Activated T-cell treated with anti-CD3 and anti-CD28 coated beads, Interleukin-2, amount 50 U/mL, for 24 hours (primary cell): ENCODE results near the gene TRIM63.

Source experiments
- DNase-seq: peaks from one replicate; pipeline ENCODE4 v3.0.0-alpha.2; 2020
- H3K27ac Mint-ChIP-seq: 2 replicates; pipeline ENCODE4 v1.8.0; 2020; ENCODE audit warnings: mild to moderate bottlenecking, mixed read lengths
- H3K27me3 Mint-ChIP-seq: 2 replicates; pipeline ENCODE4 v1.8.0; 2020; ENCODE audit warnings: mixed read lengths
- H3K36me3 Mint-ChIP-seq: 2 replicates; pipeline ENCODE4 v1.8.0; 2020; ENCODE audit warnings: low read depth, mixed read lengths
- H3K4me1 Mint-ChIP-seq: 2 replicates; pipeline ENCODE4 v1.8.0; 2020; ENCODE audit warnings: low read depth, mixed read lengths
- H3K4me3 Mint-ChIP-seq: 2 replicates; pipeline ENCODE4 v1.8.0; 2020; ENCODE audit warnings: mild to moderate bottlenecking, moderate library complexity, mixed read lengths
- H3K9me3 Mint-ChIP-seq: 2 replicates; pipeline ENCODE4 v1.8.0; 2020; ENCODE audit warnings: mixed read lengths

TRIM63 gene

GRCh38 chr1:26015358-26015757, 52.1 kb downstream of the TRIM63 start:
- Mint-ChIP-seq H3K4me3 (no peak overlapping the region), H3K27me3 (no peaks in the 10 kb centered on the region), H3K36me3 (no peaks in the 10 kb centered on the region), H3K9me3 (no peaks in the 10 kb centered on the region), H3K4me1 (peaks cover 18% of the 10 kb centered on the region), H3K27ac (no peak overlapping the region)
- no peak for DNase-seq

- H3K27me3 Mint-ChIP-seq: no peaks in the 10 kb centered on the region
- no peak for DNase-seq
- H3K27ac Mint-ChIP-seq: no peak overlapping the region
- peaks cover 11% of the 10 kb centered on the region for H3K4me1 Mint-ChIP-seq
- no peaks in the 10 kb centered on the region for H3K9me3 Mint-ChIP-seq
- H3K4me3 Mint-ChIP-seq: no peak overlapping the region
- H3K36me3 Mint-ChIP-seq: no peaks in the 10 kb centered on the region
Observed at GRCh38 chr1:26014179-26014578, 53.3 kb downstream of the TRIM63 start.

- no peak for DNase-seq
- peaks cover 11% of the 10 kb centered on the region for H3K4me1 Mint-ChIP-seq
- H3K27ac Mint-ChIP-seq: no peak overlapping the region
- H3K4me3 Mint-ChIP-seq: no peak overlapping the region
- H3K36me3 Mint-ChIP-seq: no peaks in the 10 kb centered on the region
- no peaks in the 10 kb centered on the region for H3K9me3 Mint-ChIP-seq
- H3K27me3 Mint-ChIP-seq: no peaks in the 10 kb centered on the region
Observed at GRCh38 chr1:26012864-26013263, 54.6 kb downstream of the TRIM63 start.

- H3K27ac Mint-ChIP-seq: no peak overlapping the region
- no peaks in the 10 kb centered on the region for H3K27me3 Mint-ChIP-seq
- H3K9me3 Mint-ChIP-seq: no peaks in the 10 kb centered on the region
- no peaks in the 10 kb centered on the region for H3K36me3 Mint-ChIP-seq
- no peaks in the 10 kb centered on the region for H3K4me1 Mint-ChIP-seq
- no peak for DNase-seq
- H3K4me3 Mint-ChIP-seq: no peak overlapping the region
Observed at GRCh38 chr1:26010825-26011224, 56.6 kb downstream of the TRIM63 start.

GRCh38 chr1:26009796-26010447, 57.5 kb downstream of the TRIM63 start:
- no peak for DNase-seq
- no peaks in the 10 kb centered on the region for H3K4me1 Mint-ChIP-seq

GRCh38 chr1:26006710-26007109, 60.7 kb downstream of the TRIM63 start:
- no peak for DNase-seq
- Mint-ChIP-seq H3K4me1 (no peaks in the 10 kb centered on the region), H3K36me3 (no peaks in the 10 kb centered on the region), H3K4me3 (no peak overlapping the region), H3K27ac (no peak overlapping the region), H3K27me3 (no peaks in the 10 kb centered on the region), H3K9me3 (no peaks in the 10 kb centered on the region)

More at GRCh38 chr1:26009796-26010447, 57.5 kb downstream of the TRIM63 start:
- Mint-ChIP-seq H3K9me3 (no peaks in the 10 kb centered on the region), H3K27me3 (no peaks in the 10 kb centered on the region), H3K4me3 (no peak overlapping the region), H3K36me3 (no peaks in the 10 kb centered on the region), H3K27ac (no peak overlapping the region)

GRCh38 chr1:26005434-26006105, 61.9 kb downstream of the TRIM63 start:
- no peaks in the 10 kb centered on the region for H3K4me1 Mint-ChIP-seq
- no peaks in the 10 kb centered on the region for H3K27me3 Mint-ChIP-seq
- no peak for DNase-seq
- H3K9me3 Mint-ChIP-seq: no peaks in the 10 kb centered on the region
- H3K27ac Mint-ChIP-seq: no peak overlapping the region
- H3K4me3 Mint-ChIP-seq: no peak overlapping the region
- no peaks in the 10 kb centered on the region for H3K36me3 Mint-ChIP-seq

GRCh38 chr1:26003756-26004155, 63.7 kb downstream of the TRIM63 start:
- peaks cover 1% of the 10 kb centered on the region for H3K4me1 Mint-ChIP-seq
- no peak for DNase-seq
- H3K27ac Mint-ChIP-seq: no peak overlapping the region
- H3K27me3 Mint-ChIP-seq: no peaks in the 10 kb centered on the region
- no peak overlapping the region for H3K4me3 Mint-ChIP-seq
- H3K36me3 Mint-ChIP-seq: no peaks in the 10 kb centered on the region
- no peaks in the 10 kb centered on the region for H3K9me3 Mint-ChIP-seq

GRCh38 chr1:26003262-26003661, 64.2 kb downstream of the TRIM63 start:
- Mint-ChIP-seq H3K4me3 (no peak overlapping the region), H3K27me3 (no peaks in the 10 kb centered on the region), H3K36me3 (no peaks in the 10 kb centered on the region), H3K4me1 (peaks cover 6% of the 10 kb centered on the region), H3K27ac (no peak overlapping the region), H3K9me3 (no peaks in the 10 kb centered on the region)
- no peak for DNase-seq
